Heart left ventricle (tissue), 13 donors: ENCODE results near the gene PMVK.

ENCODE experiments used
- CTCF ChIP-seq, 12 donors: fragments of 200-600 bp; sonication (generic) in 4 of 12; IDR thresholded peaks; one replicate each; pipeline versions ENCODE4 v1.5.0 to v1.8.0; 2018 to 2022; ENCODE audit warnings: antibody characterized with exemption in 12 of 12, mild to moderate bottlenecking in 5 of 12
- POLR2A ChIP-seq, 2 donors: fragments of 450-650 bp; IDR thresholded peaks; one replicate each; pipeline ENCODE4 v1.6.1; 2017; ENCODE audit warnings: antibody characterized with exemption in 2 of 2, mild to moderate bottlenecking in 2 of 2, moderate library complexity in 2 of 2
- donor health status: ischemic (EF 13 %, LVEDD 7.1; RV severe dilation, severe dysfunction).
- donor health status: DM: no; HTN: yes; CAD: no.
- donor health status: DM: no; HTN: no; CAD: no.
- donor health status: ischemic (EF 25% LVEDD 6.9; RV normal size, moderate dysfunction).
- donor health status: ischemic (EF 25% LVEDD 5.7; RV mildly dilated, moderate dysfunction).
- donor health status: ischemic (EF 35%, LVEDD 5.7; RV mildly dilated, moderate dysfunction).
- donor health status: nonischemic (EF 11% LVEDD 7.7; RV severe dilation, severe dysfunction).
- donor health status: DM: yes; HTN: yes; CAD: no.
- donor health status: PGD.
- donor health status: ischemic (EF 29% LVEDD 5.4; RV normal size, mild dysfunction).
- donor health status: nonischemic (EF 23%, LVEDD 6.1; RV moderate dilation, normal function).

GRCh38 chr1:154975409-154976059 is 39.0 kb upstream of the PMVK start:
- TF ChIP-seq CTCF (IDR thresholded peaks at IDR 0.05) (no peak), POLR2A (IDR thresholded peaks at IDR 0.05) (no peak)
